ENCODE measurements around the gene FRG1.

GRCh38 chr4:189912170-189912569, 28.5 kb upstream of the FRG1 start:
- peak in 2 of 3 experiments; percentile 49 to 70; a peak in 2 of 4 replicates for TF ChIP-seq CTCF (IDR thresholded peaks at IDR 0.05; ENCODE audit: control extremely low read depth in 1 of 3, insufficient read depth in 1 of 3, low read depth in 1 of 3, low read length in 3 of 3)
- TF ChIP-seq EP300 (IDR thresholded peaks at IDR 0.05; ENCODE audit: borderline replicate concordance in 1 of 2, low read depth in 2 of 2, low read length in 2 of 2), result no peak
- no peak for TF ChIP-seq POLR2AphosphoS5 (IDR thresholded peaks at IDR 0.05; ENCODE audit: low read depth, low read length)
- no peak for TF ChIP-seq TBP (IDR thresholded peaks at IDR 0.05; ENCODE audit: low read depth, low read length)
- no peak for TF ChIP-seq TAF1 (IDR thresholded peaks at IDR 0.05; ENCODE audit: low read depth, low read length)
- TF ChIP-seq SP1 (IDR thresholded peaks at IDR 0.05; ENCODE audit: low read depth, low read length), result no peak
- no peak for TF ChIP-seq CHD2 (IDR thresholded peaks at IDR 0.05; ENCODE audit: low read length)
- TF ChIP-seq EZH2 (IDR thresholded peaks at IDR 0.05; ENCODE audit: low read depth, low read length, severe bottlenecking), result no peak
- TF ChIP-seq YY1 (IDR thresholded peaks at IDR 0.05; ENCODE audit: low read depth, low read length), result no peak
- TF ChIP-seq JUND (IDR thresholded peaks at IDR 0.05; ENCODE audit: low read length), result no peak
- TF ChIP-seq SIN3A (conservative IDR thresholded peaks at IDR 0.05 in 1 of 2, IDR thresholded peaks at IDR 0.05 in 1 of 2; ENCODE audit: low read depth in 1 of 2, low read length in 2 of 2), result no peak
- no peak for TF ChIP-seq USF2 (IDR thresholded peaks at IDR 0.05; ENCODE audit: low read length)
